Choroid plexus epithelial cell (primary cell): ENCODE measurements around the gene BSN.

Experiments used
- DNase-seq: peaks from one replicate; pipeline ENCODE4 v3.0.0-alpha.2; 2010; ENCODE audit warnings: low read depth
- H3K4me3 ChIP-seq: 2 replicates; pipeline ENCODE4 v1.5.1; 2011; ENCODE audit warnings: low read depth, mild to moderate bottlenecking, control low read depth, low read length, moderate library complexity
- TF ChIP-seq, protein P1 (sequence below): conservative IDR thresholded peaks from 2 replicates; pipeline ENCODE4 v1.5.1; 2011; ENCODE audit warnings: low read depth, mild to moderate bottlenecking, control low read depth, inconsistent platforms, low read length, moderate library complexity

The BSN gene

DNA sequence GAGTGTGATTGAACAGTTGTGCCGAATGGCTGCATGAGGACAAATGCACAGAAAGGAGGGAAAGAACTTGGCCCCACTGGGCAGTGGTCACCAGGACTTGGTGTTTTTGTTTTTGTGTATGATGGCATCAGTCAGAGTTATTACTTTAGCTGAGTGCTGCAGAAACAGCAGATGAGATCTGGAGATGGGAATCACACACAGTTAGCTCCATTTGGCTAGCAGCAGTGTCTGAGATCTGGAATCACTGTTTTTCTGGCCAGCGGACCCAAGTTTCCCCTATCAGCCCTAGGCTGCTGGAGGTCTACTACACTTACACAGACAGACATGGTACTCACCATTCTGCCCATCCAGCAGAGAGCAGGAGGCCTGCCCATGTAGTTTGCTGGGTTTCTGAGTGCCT lies 74.0 kb downstream of the BSN start:
- no peak for DNase-seq
- TF ChIP-seq, protein P1, sequence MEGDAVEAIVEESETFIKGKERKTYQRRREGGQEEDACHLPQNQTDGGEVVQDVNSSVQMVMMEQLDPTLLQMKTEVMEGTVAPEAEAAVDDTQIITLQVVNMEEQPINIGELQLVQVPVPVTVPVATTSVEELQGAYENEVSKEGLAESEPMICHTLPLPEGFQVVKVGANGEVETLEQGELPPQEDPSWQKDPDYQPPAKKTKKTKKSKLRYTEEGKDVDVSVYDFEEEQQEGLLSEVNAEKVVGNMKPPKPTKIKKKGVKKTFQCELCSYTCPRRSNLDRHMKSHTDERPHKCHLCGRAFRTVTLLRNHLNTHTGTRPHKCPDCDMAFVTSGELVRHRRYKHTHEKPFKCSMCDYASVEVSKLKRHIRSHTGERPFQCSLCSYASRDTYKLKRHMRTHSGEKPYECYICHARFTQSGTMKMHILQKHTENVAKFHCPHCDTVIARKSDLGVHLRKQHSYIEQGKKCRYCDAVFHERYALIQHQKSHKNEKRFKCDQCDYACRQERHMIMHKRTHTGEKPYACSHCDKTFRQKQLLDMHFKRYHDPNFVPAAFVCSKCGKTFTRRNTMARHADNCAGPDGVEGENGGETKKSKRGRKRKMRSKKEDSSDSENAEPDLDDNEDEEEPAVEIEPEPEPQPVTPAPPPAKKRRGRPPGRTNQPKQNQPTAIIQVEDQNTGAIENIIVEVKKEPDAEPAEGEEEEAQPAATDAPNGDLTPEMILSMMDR: no peak
- no peak overlapping the region for H3K4me3 ChIP-seq

DNA sequence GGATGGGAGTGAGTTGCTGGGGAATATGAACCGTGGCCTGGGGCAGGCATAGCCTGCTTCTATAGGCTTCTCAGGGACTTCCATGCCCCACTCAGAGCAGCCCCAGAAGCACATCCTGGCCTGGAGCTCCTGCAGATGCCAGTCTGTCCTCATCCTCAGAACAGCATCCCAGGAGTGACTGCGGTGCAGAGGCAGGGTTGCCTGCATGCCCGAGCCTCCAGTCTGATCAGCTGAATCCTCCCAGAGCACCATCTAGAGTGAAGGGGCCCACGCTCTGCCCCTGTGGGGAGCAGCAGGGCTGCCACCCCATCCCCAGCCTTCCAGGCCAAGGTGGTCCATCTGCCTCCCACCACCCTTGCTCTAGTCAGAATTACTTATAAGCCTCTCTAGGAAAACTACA lies 75.2 kb downstream of the BSN start:
- DNase-seq: no peak
- TF ChIP-seq, protein P1: no peak
- no peak overlapping the region for H3K4me3 ChIP-seq

DNA sequence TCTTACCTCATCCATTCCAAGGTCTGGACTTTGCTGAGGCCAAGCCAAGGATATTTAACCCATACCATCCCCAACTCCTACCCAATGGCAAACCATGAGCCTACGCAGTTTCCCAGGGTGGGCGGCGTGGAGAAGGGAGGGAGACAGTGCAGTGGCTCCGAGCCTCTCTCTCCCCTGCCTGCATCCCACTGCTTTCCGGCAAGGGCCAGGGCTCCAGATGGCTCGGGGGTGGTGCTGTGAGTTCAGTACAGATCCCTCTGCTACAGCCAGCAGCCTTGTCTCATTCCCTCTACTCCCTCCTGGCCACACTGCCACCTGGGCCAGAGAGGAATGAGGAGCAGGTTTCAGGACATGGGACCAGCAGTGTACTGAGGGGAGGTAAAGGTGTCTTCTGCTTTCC lies 75.6 kb downstream of the BSN start:
- TF ChIP-seq, protein P1: no peak
- no peak overlapping the region for H3K4me3 ChIP-seq
- DNase-seq: no peak

DNA sequence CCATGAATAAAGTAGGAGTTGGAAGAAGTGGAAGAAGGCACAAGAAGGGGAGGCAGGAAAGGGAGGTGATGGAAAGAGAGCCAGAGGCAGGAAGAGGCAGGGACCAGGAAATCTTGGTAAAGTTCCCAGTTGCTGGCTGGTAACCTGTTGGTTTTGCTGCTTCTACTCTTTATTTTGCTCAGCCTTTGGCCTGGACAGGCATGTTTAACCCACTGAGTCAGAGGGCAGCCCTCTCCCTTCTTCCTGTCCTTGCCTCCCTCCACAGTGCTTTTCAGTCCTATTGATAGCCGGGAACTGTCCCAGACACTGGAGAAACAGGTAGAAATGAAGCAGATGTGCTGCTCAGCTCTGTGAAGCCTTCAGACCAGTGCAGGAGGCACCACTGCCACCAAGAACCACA lies 76.5 kb downstream of the BSN start:
- no peak overlapping the region for H3K4me3 ChIP-seq
- TF ChIP-seq, protein P1: no peak
- DNase-seq: no peak

DNA sequence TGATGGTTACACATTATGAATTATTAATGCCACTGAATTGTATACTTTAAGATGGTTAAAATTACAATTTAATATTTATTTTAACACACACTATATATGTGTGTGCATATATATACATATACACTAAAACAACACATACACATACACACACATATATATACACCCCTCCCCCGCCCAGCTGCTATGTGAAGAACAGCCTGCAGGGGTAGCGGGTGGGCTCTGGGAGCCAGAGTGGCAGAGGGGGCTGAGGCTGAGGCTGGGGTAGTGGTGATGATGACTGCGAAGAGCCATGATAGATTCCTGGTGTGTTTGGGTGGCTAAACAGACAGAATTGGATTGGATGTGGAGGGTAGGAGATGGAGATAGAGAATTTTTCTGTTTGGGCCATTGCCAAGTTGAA lies 80.5 kb downstream of the BSN start:
- no peak for DNase-seq

DNA sequence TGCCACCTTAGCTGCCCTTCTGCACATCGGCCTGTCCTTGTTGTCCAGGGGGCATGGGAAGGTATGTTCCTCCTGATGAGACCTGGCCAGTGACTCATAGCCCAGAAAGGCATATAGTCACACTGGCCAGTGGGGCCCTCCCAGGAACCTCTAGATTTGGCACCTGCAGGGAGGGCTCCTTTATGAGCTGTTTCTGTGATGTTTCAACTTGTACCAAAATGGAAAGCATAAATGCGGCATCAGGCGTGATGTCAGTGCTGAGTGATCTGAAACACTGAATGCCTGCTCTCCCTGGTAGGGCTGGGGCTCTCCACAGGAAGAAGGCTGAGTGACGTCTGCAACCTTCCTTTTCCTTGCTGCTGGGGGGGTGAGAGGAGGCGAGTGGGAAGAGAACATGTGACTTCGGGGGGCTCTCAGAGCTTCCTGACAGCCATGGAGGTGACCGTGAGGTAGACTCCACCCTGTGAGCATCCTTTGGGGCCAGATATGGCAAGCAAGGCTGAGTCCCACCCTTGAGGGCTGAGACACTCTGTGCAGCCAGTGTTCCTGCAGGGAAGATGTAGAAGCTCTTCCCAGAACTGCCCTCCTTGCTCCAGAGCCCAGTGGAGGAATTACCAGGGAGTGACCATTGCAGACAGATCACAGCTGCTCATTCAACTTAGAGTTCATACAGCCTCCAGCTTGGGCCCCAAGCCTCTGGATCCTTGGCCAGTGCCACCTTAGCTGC lies 82.8 kb downstream of the BSN start:
- DNase-seq: no peak
- no peak overlapping the region for H3K4me3 ChIP-seq
- TF ChIP-seq, protein P1: no peak

More for the DNA sequence above, 80.5 kb downstream of the BSN start:
- no peak overlapping the region for H3K4me3 ChIP-seq
- TF ChIP-seq, protein P1: peak; percentile 6

DNA sequence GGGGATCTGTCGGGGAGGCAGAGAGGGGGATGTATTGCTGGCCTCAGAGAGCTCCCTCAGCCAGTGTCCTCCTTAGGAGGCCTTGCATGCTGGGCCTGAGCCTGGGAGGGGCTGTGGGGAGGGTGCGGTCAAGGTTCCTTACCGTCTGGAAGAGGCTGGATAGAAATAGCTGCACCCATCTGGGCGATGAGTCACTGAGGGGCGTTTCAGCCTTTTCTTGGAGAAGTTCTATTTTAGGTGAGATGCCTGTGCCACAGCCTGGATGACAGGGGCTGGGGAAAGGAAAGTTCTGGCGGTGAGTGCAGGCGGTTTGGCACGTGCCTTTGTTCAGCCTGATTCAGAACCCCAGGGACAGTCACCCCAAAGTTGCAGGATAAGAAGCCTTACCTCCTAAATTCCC lies 84.2 kb downstream of the BSN start:
- DNase-seq: peak; percentile 55
- no peak overlapping the region for H3K4me3 ChIP-seq
- TF ChIP-seq, protein P1: no peak
